ENCODE measurements around the gene PDHB. TPM values are rescaled to one million over a fixed set of nuclear protein-coding genes. Genes with fewer than 3 reads are reported as not detected.
A peak's percentile ranks its signal among the peaks of the same experiment; 100 is the strongest.

Gene PDHB
- total and polyA plus RNA-seq, 4 donors, result 50.8 to 67.6 (median 63.1) TPM

DNA sequence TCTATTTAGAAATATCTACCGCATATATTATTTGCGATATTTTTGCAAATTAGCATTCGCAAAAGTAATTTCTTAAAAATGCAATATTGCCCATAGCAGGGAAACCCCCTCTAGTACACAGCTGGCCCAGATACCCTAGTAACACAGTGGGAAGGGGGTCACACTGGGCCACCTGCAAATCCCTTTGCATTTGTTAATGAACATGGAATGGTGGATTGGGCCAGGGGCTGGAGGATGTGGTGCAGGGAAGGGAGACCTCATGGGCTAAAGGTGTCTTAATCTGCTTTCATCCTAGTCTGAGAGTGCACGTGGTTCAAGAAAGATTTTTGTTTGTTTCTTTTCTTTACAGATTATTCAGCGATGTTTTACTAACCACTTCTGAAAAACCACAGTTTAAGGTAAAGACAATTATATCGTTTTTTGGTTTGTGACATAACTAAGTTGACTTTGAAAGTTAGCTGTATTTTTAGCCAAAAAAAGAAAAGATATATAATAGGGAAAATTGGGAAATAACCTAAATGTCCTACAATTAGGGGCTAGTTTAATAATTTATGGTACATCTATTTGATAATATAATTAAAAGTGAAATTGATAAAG lies 30.0 kb downstream of the PDHB start:
- Histone ChIP-seq H3K27ac (ENCODE audit: low read depth in 1 of 2, low read length in 1 of 2) (no peak overlapping the region), H3K4me1 (ENCODE audit: control insufficient read depth in 5 of 5, insufficient read depth in 5 of 5, low read length in 5 of 5) (no peaks in the 10 kb centered on the region), H3K4me3 (no peak overlapping the region), H3K27me3 (ENCODE audit: control insufficient read depth in 3 of 3, insufficient read depth in 3 of 3, low read length in 2 of 3) (no peaks in the 10 kb centered on the region), H3K36me3 (ENCODE audit: control insufficient read depth in 4 of 4, insufficient read depth in 4 of 4, low read length in 4 of 4) (peaks cover 2 to 15% (median 11%) of the 10 kb centered on the region in 4 donors), H3K9ac (ENCODE audit: insufficient read depth in 1 of 2, low read length in 2 of 2) (no peak overlapping the region), H3K9me3 (ENCODE audit: control insufficient read depth in 4 of 4, insufficient read depth in 3 of 4, low read length in 3 of 4) (no peaks in the 10 kb centered on the region)
- 87 to 93% methylated on average over 6 of the region's 6 CpGs for WGBS, 2 donors
- no peak for TF ChIP-seq CTCF (IDR thresholded peaks at IDR 0.05; ENCODE audit: control extremely low read depth, extremely low read depth)
- DNase-seq, result no peak
- no peak for ATAC-seq (ENCODE audit: insufficient read depth, low FRiP score)

DNA sequence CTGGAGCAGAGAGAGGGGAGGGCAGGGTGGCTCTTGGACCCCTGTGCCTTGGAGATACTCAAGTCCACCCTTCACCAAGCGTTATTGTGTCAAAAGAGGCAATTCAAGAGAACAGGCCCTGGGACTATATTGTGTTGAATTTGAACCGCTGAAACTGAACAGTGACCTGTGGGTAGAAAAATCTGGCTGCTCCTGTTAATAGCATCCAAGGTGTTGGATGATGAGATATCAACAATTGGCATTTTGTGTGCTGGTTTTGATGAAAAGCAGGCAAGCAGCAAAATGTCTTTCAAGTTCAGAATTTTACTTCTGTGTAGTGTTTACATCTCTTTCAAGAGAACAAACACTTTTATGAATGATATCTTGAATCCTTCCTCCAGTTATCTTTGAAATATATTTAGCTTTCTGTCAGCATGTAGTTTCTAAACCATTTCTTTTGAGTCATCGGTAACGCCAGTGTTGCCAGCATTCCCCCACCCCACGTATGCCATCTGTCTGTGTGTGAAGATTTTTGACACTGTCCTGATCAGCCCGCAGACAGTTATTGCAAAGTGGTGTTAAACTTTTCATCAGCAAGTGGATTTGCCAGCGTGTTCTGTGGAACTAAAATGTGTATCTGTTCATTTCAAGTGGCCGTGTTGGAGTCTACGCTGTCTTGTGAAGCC lies 34.8 kb downstream of the PDHB start:
- Histone ChIP-seq H3K36me3 (ENCODE audit: control insufficient read depth in 4 of 4, insufficient read depth in 4 of 4, low read length in 4 of 4) (peaks cover 16 to 38% (median 25%) of the 10 kb centered on the region in 4 donors), H3K27ac (ENCODE audit: low read depth in 1 of 2, low read length in 1 of 2) (peak overlapping the region in 1 of 2 donors; percentile 9), H3K27me3 (ENCODE audit: control insufficient read depth in 3 of 3, insufficient read depth in 3 of 3, low read length in 2 of 3) (no peaks in the 10 kb centered on the region), H3K9me3 (ENCODE audit: control insufficient read depth in 4 of 4, insufficient read depth in 3 of 4, low read length in 3 of 4) (no peaks in the 10 kb centered on the region), H3K4me3 (no peak overlapping the region), H3K9ac (ENCODE audit: insufficient read depth in 1 of 2, low read length in 2 of 2) (no peak overlapping the region), H3K4me1 (ENCODE audit: control insufficient read depth in 5 of 5, insufficient read depth in 5 of 5, low read length in 5 of 5) (peaks cover 0 to 7% (median 0%) of the 10 kb centered on the region in 5 donors)
- no peak for TF ChIP-seq CTCF (IDR thresholded peaks at IDR 0.05; ENCODE audit: control extremely low read depth, extremely low read depth)
- no peak for ATAC-seq (ENCODE audit: insufficient read depth, low FRiP score)
- WGBS, 2 donors, result 83 to 94% methylated on average over 9 of the region's 9 CpGs
- DNase-seq, result no peak

DNA sequence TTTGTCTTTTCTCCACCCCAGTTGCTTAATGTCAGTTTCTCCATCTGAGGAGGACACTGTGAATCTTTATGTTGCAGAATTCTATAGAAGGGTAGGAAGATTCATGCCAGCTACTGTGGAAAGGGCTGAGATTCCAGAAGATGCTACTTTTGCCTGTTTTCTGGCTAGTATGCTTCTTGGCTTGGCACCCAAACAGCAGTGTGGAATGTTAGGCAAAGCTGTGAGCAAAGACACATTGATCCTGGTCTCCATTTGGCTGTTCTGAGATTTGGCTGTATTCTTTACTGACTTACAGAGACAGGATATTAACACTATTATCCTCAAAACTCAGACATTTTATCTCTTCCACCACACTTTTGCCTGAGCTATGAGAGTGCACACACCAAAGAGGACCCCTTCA lies 39.3 kb downstream of the PDHB start:
- peak in 1 of 3 donors; percentile 25 for DNase-seq
- no peak overlapping the region for H3K9ac ChIP-seq (ENCODE audit: insufficient read depth in 1 of 2, low read length in 2 of 2)

More for the DNA sequence above, 39.3 kb downstream of the PDHB start:
- no peak for ATAC-seq (ENCODE audit: insufficient read depth, low FRiP score)
- H3K4me3 ChIP-seq, result no peak overlapping the region
- H3K27ac ChIP-seq (ENCODE audit: low read depth in 1 of 2, low read length in 1 of 2), result no peak overlapping the region
- peaks cover 16 to 27% (median 21%) of the 10 kb centered on the region in 4 donors for H3K36me3 ChIP-seq (ENCODE audit: control insufficient read depth in 4 of 4, insufficient read depth in 4 of 4, low read length in 4 of 4)
- peaks cover 0 to 30% (median 4%) of the 10 kb centered on the region in 5 donors for H3K4me1 ChIP-seq (ENCODE audit: control insufficient read depth in 5 of 5, insufficient read depth in 5 of 5, low read length in 5 of 5)
- no peaks in the 10 kb centered on the region for H3K27me3 ChIP-seq (ENCODE audit: control insufficient read depth in 3 of 3, insufficient read depth in 3 of 3, low read length in 2 of 3)
- TF ChIP-seq CTCF (IDR thresholded peaks at IDR 0.05; ENCODE audit: control extremely low read depth, extremely low read depth), result no peak
- no peaks in the 10 kb centered on the region for H3K9me3 ChIP-seq (ENCODE audit: control insufficient read depth in 4 of 4, insufficient read depth in 3 of 4, low read length in 3 of 4)

All from lung (tissue), 12 donors.